B cell (primary cell): ENCODE results near the gene TLR7. TPM values are rescaled to one million over a fixed set of nuclear protein-coding genes. Genes with fewer than 3 reads are reported as not detected.

Source experiments
- ATAC-seq: fragments of 200-7000 bp; cut with Tn5 transposase; one replicate; pipeline ENCODE4 v1.10.0; 2021; ENCODE audit warnings: low read depth, mild to moderate bottlenecking, moderate number of reproducible peaks, moderate library complexity
- CTCF ChIA-PET: fragments of 350-600 bp; sonication (Branson Sonifier 250); formaldehyde crosslinking; loops from one replicate; lab custom pipeline; 2021; ENCODE audit warnings: antibody characterized with exemption, inconsistent platforms; lab: Charles Lee
- POLR2A ChIA-PET: fragments of 350-600 bp; sonication (Branson Sonifier 250); formaldehyde crosslinking; loops from one replicate; lab custom pipeline; 2021; ENCODE audit warnings: antibody characterized with exemption; lab: Charles Lee
- DNase-seq: peaks from one replicate; pipeline ENCODE4 v3.0.0; 2013
- H2AFZ ChIP-seq: 2 replicates; pipeline ENCODE4 v1.6.1; 2012; ENCODE audit warnings: mild to moderate bottlenecking, low read depth, low read length; ENCODE audit not compliant: insufficient read depth, poor library complexity, severe bottlenecking
- H3K27ac ChIP-seq, 2 donors: 1 replicate in 1 of 2; 2 replicates in 1 of 2; pipeline ENCODE4 v1.5.1; 2012 to 2013; ENCODE audit warnings: low read length in 2 of 2, mild to moderate bottlenecking in 2 of 2, moderate library complexity in 1 of 2
- H3K27me3 ChIP-seq, 4 experiments: fragments of 200-600 bp in 1 of 4; sonication (generic) in 1 of 4; replicated peaks in 1 of 4; 1 replicate in 2 of 4; 2 replicates in 2 of 4; pipeline versions ENCODE4 v1.6.1 to v1.7.0; 2013 to 2016; ENCODE audit warnings: low read length in 3 of 4, mild to moderate bottlenecking in 2 of 4, mixed read lengths in 1 of 4, moderate library complexity in 1 of 4; ENCODE audit not compliant: insufficient read depth in 4 of 4, control insufficient read depth in 3 of 4; ENCODE audit errors: control extremely low read depth in 1 of 4
- H3K36me3 ChIP-seq, 2 experiments: replicated peaks in 1 of 2; 1 replicate in 1 of 2; 2 replicates in 1 of 2; pipeline versions ENCODE4 v1.6.1 to v1.7.1; 2013; ENCODE audit warnings: low read length in 1 of 2; ENCODE audit not compliant: insufficient read depth in 2 of 2, control insufficient read depth in 1 of 2; ENCODE audit errors: control extremely low read depth in 1 of 2, extremely low read depth in 1 of 2
- H3K4me1 ChIP-seq, 2 donors: fragments of 200-600 bp in 1 of 2; sonication (generic) in 1 of 2; 1 replicate in 1 of 2; 2 replicates in 1 of 2; pipeline versions ENCODE4 v1.5.1 to v1.6.1; 2013 to 2017; ENCODE audit warnings: low read length in 2 of 2; ENCODE audit not compliant: control insufficient read depth in 2 of 2, insufficient read depth in 2 of 2
- H3K4me2 ChIP-seq: replicated peaks from 2 replicates; pipeline ENCODE3; 2012; ENCODE audit warnings: mild to moderate bottlenecking, low read depth, low read length; ENCODE audit not compliant: poor library complexity, severe bottlenecking
- H3K4me3 ChIP-seq, 5 experiments: fragments of 200-600 bp in 1 of 5; sonication (generic) in 1 of 5; 1 replicate in 3 of 5; 2 replicates in 2 of 5; pipeline versions ENCODE4 v1.5.1 to v1.7.0; 2011 to 2016; ENCODE audit warnings: low read length in 4 of 5, mild to moderate bottlenecking in 4 of 5, low read depth in 2 of 5, control low read depth in 1 of 5, moderate library complexity in 1 of 5; ENCODE audit not compliant: insufficient read depth in 1 of 5; ENCODE audit errors: control extremely low read depth in 1 of 5, extremely low read depth in 1 of 5
- H3K79me2 ChIP-seq: fragments of 200-600 bp; sonication (generic); one replicate; pipeline ENCODE4 v1.6.0; 2016; ENCODE audit warnings: low read length; ENCODE audit not compliant: control insufficient read depth, insufficient read depth
- H3K9ac ChIP-seq: fragments of 200-600 bp; sonication (generic); 2 replicates; pipeline ENCODE4 v1.6.1; 2017; ENCODE audit warnings: mild to moderate bottlenecking, low read length, moderate library complexity
- H3K9me3 ChIP-seq, 3 donors: one replicate each; pipeline versions ENCODE4 v1.6.1 to v1.7.1; 2013; ENCODE audit warnings: low read length in 2 of 3; ENCODE audit not compliant: control insufficient read depth in 2 of 3, insufficient read depth in 1 of 3; ENCODE audit errors: control extremely low read depth in 1 of 3
- H4K20me1 ChIP-seq: 2 replicates; pipeline ENCODE4 v1.6.0; 2012; ENCODE audit warnings: mild to moderate bottlenecking, low read length; ENCODE audit not compliant: insufficient read depth, control insufficient read depth, poor library complexity, severe bottlenecking
- H3K27ac Mint-ChIP-seq: one replicate; pipeline ENCODE4 v1.8.0; 2021; ENCODE audit warnings: mixed read lengths
- H3K27me3 Mint-ChIP-seq: one replicate; pipeline ENCODE4 v1.8.0; 2021; ENCODE audit warnings: mixed read lengths
- H3K4me1 Mint-ChIP-seq: one replicate; pipeline ENCODE4 v1.8.0; 2021; ENCODE audit warnings: mixed read lengths
- H3K4me3 Mint-ChIP-seq: one replicate; pipeline ENCODE4 v1.8.0; 2021; ENCODE audit warnings: mixed read lengths
- H3K9me3 Mint-ChIP-seq: one replicate; pipeline ENCODE4 v1.8.0; 2022; ENCODE audit warnings: mixed read lengths; ENCODE audit not compliant: insufficient read depth
- EZH2 ChIP-seq: IDR thresholded peaks from 2 replicates; pipeline ENCODE4 v1.6.1; 2012; ENCODE audit warnings: borderline replicate concordance, low read depth, mild to moderate bottlenecking, moderate library complexity, low read length; ENCODE audit not compliant: insufficient read depth, poor library complexity, severe bottlenecking
- WGBS: methylation state at CpG from one replicate; pipeline ENCODE4 v1.1.5; 2013; ENCODE audit warnings: missing lambda C conversion rate; ENCODE audit not compliant: insufficient coverage; 5-methylcytosine and 5-hydroxymethylcytosine counted together
- intact Hi-C: fragments of 100-400 bp; cut with micrococcal nuclease; formaldehyde crosslinking; loops from one replicate; pipeline ENCODE4 v1.10.0; 2022
- polyA plus RNA-seq: library from polyadenylated mRNA; depleted of rRNA; stranded (reverse); fragments of >200 nt; gene quantifications from 2 replicates; pipeline ENCODE4 v1.2.3, GENCODE V29; 2012
- total RNA-seq, 2 donors: library from RNA; stranded (reverse); fragments of 120-200 nt in 1 of 2; gene quantifications; 1 replicate in 1 of 2; 2 replicates in 1 of 2; pipeline versions ENCODE4 v1.2.3 to v1.2.4, GENCODE V29; 2013 to 2022
- TF ChIP-seq, protein P1 (sequence below): fragments of 200-600 bp; IDR thresholded peaks from one replicate; pipeline ENCODE4 v1.8.0; 2022; ENCODE audit warnings: antibody characterized with exemption, mild to moderate bottlenecking

TLR7 gene
- total and polyA plus RNA-seq, 2 donors (not counting 1 experiment from before 2014, with no cell fraction given), result 6.1 to 10.2 TPM

DNA sequence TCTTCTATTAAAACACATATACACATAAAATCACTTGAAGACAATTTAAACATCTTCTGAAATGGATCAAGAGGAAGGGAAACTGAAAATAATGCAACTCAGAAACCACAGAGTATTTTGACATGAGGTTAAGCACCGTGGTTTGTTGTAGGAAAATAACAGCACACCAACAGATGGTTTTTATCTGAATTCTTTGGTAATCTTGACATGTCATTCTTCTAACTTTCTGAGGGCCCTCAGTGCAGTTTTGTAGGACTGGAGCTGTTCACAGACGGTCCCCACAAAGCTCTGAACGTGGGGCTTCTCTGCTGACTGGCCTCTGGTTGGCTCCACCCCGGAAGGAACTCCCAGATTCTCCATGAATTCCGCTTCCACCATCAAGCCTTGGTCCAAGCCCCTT is 23.6 kb downstream of the TLR7 start:
- peaks cover 4% of the 10 kb centered on the region for H3K79me2 ChIP-seq
- peaks cover 60 to 64% of the 10 kb centered on the region in 2 donors for H3K4me1 ChIP-seq
- no peak overlapping the region for H2AFZ ChIP-seq
- intact Hi-C loops, result loop anchor here (2.0 to 10.0 kb wide), 2 partner anchors 24 to 46 kb away; partner anchors contain the start of gene TLR7
- H3K9ac ChIP-seq, result peak overlapping the region; percentile 38
- H3K9me3 ChIP-seq, result no peaks in the 10 kb centered on the region
- peak overlapping the region in 2 of 5 experiments; percentile 7 to 31 for H3K4me3 ChIP-seq
- Mint-ChIP-seq H3K4me3 (peak overlapping the region; percentile 80), H3K9me3 (no peaks in the 10 kb centered on the region), H3K27ac (peak overlapping the region; percentile 94), H3K4me1 (peaks cover 59% of the 10 kb centered on the region), H3K27me3 (no peaks in the 10 kb centered on the region)
- peak overlapping the region; percentile 60 to 71 for H3K27ac ChIP-seq
- 0% methylated on average over 3 of the region's 5 CpGs for WGBS
- H3K27me3 ChIP-seq, result no peaks in the 10 kb centered on the region
- H4K20me1 ChIP-seq, result no peaks in the 10 kb centered on the region
- ChIA-PET POLR2A (no interaction called here), CTCF (interaction anchor here (0.6 to 9.0 kb wide), 7 partner anchors 10 to 119 kb away, joined by 3 to 159 read pairs (median 4); no protein-coding TSS in a partner anchor)
- peaks cover 0 to 24% of the 10 kb centered on the region in 2 experiments for H3K36me3 ChIP-seq
- peak overlapping the region; percentile 65 for H3K4me2 ChIP-seq
- peak; percentile 57 for DNase-seq
- peak; percentile 67 for ATAC-seq
- TF ChIP-seq EZH2, result no peak
- TF ChIP-seq, protein P1, sequence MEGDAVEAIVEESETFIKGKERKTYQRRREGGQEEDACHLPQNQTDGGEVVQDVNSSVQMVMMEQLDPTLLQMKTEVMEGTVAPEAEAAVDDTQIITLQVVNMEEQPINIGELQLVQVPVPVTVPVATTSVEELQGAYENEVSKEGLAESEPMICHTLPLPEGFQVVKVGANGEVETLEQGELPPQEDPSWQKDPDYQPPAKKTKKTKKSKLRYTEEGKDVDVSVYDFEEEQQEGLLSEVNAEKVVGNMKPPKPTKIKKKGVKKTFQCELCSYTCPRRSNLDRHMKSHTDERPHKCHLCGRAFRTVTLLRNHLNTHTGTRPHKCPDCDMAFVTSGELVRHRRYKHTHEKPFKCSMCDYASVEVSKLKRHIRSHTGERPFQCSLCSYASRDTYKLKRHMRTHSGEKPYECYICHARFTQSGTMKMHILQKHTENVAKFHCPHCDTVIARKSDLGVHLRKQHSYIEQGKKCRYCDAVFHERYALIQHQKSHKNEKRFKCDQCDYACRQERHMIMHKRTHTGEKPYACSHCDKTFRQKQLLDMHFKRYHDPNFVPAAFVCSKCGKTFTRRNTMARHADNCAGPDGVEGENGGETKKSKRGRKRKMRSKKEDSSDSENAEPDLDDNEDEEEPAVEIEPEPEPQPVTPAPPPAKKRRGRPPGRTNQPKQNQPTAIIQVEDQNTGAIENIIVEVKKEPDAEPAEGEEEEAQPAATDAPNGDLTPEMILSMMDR, result no peak

GRCh38 chrX:12891171-12891570 is 24.3 kb downstream of the TLR7 start:
- Histone ChIP-seq H3K27me3 (no peaks in the 10 kb centered on the region), H3K79me2 (peaks cover 4% of the 10 kb centered on the region), H3K36me3 (peaks cover 0 to 17% of the 10 kb centered on the region in 2 experiments), H3K27ac (peak overlapping the region; percentile 60 to 71), H3K9me3 (no peaks in the 10 kb centered on the region), H3K4me2 (peak overlapping the region; percentile 65), H3K4me3 (peak overlapping the region in 1 of 5 experiments; percentile 31), H3K9ac (peak overlapping the region; percentile 38), H4K20me1 (no peaks in the 10 kb centered on the region), H2AFZ (no peak overlapping the region), H3K4me1 (peaks cover 60 to 64% of the 10 kb centered on the region in 2 donors)
- H3K4me3 Mint-ChIP-seq, result peak overlapping the region; percentile 80
- no peaks in the 10 kb centered on the region for H3K27me3 Mint-ChIP-seq
- peak overlapping the region; percentile 94 for H3K27ac Mint-ChIP-seq
- WGBS, result no CpG with 5 or more reads among the region's 4 CpGs
- TF ChIP-seq EZH2, result no peak
- TF ChIP-seq, protein P1, result no peak
- H3K4me1 Mint-ChIP-seq, result peaks cover 63% of the 10 kb centered on the region
- ChIA-PET POLR2A (interaction anchor here (0.7 kb wide), 1 partner anchor 71 kb away, joined by 5 read pairs; no protein-coding TSS in a partner anchor), CTCF (interaction anchor here (0.6 to 9.0 kb wide), 7 partner anchors 9 to 119 kb away, joined by 3 to 159 read pairs (median 4); no protein-coding TSS in a partner anchor)
- ATAC-seq (no peak), DNase-seq (no peak)
- H3K9me3 Mint-ChIP-seq, result no peaks in the 10 kb centered on the region
- intact Hi-C loops, result loop anchor here (2.0 to 10.0 kb wide), 2 partner anchors 24 to 46 kb away; partner anchors contain the start of gene TLR7
